Measurements from ENCODE around the gene GCK.

GCK gene

GRCh38 chr7:44189286-44189992, at the start of gene GCK:
GCK (minus strand) TSS chr7:44189439; CDS start chr7:44188953, 486 bp downstream.
- Histone ChIP-seq H3K27me3 (ENCODE audit: insufficient read depth, low read length) (no peaks in the 10 kb centered on the region; the same call in 1 of the 2 replicates), H3K4me1 (ENCODE audit: control insufficient read depth, insufficient read depth, low read length, unreplicated experiment) (peaks cover 9% of the 10 kb centered on the region), H3K36me3 (ENCODE audit: insufficient read depth, low read length) (no peaks in the 10 kb centered on the region), H3K4me3 (ENCODE audit: low read depth, low read length) (no peak within 1 kb of the TSS), H2AFZ (ENCODE audit: low read length, unreplicated experiment) (no peak within 1 kb of the TSS), H3K79me2 (ENCODE audit: control insufficient read depth, insufficient read depth, low read length, unreplicated experiment) (no peaks in the 10 kb centered on the region), H3K27ac (ENCODE audit: low read depth, low read length) (no peak within 1 kb of the TSS)

DNA sequence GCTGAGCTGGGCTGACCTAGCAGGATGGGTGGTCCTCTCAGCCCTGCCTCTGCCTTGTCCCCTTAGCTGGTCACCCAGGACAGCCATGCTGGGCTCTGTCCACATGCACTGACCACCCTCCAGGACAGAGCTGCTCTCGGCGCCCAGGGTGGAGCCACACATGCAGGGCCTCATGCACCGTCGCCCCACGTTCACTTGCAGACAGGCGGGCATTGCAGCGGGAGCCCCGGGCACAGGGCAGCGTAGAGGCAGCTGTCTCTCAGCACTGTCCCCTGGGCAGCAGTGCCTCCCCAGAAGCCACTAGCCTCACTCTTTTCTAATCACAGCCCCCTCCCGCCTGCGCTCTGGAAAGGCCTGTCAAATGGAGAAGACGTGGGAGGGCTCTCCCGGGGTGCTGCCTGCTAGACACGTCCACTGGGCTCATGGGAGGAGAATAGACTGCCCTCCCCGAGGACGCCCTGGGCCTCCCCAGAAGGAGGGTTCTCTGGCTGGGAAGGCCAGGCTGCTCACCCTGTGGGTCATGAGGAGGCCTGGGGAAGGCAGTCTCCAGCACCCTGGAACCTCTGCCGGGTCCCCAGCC, 49.0 kb upstream of the GCK start:
- Histone ChIP-seq H3K4me3 (ENCODE audit: low read depth, low read length) (no peak overlapping the region), H3K27ac (ENCODE audit: low read depth, low read length) (no peak overlapping the region), H3K27me3 (ENCODE audit: insufficient read depth, low read length) (no peaks in the 10 kb centered on the region), H3K79me2 (ENCODE audit: control insufficient read depth, insufficient read depth, low read length, unreplicated experiment) (no peaks in the 10 kb centered on the region), H3K36me3 (ENCODE audit: insufficient read depth, low read length) (no peaks in the 10 kb centered on the region), H2AFZ (ENCODE audit: low read length, unreplicated experiment) (no peak overlapping the region), H3K4me1 (ENCODE audit: control insufficient read depth, insufficient read depth, low read length, unreplicated experiment) (no peaks in the 10 kb centered on the region)

GRCh38 chr7:44237696-44238095, 48.5 kb upstream of the GCK start:
- H3K27me3 ChIP-seq (ENCODE audit: insufficient read depth, low read length) = no peaks in the 10 kb centered on the region
- H3K27ac ChIP-seq (ENCODE audit: low read depth, low read length) = no peak overlapping the region
- no peaks in the 10 kb centered on the region for H3K36me3 ChIP-seq (ENCODE audit: insufficient read depth, low read length)
- no peak overlapping the region for H2AFZ ChIP-seq (ENCODE audit: low read length, unreplicated experiment)
- no peaks in the 10 kb centered on the region for H3K4me1 ChIP-seq (ENCODE audit: control insufficient read depth, insufficient read depth, low read length, unreplicated experiment)
- no peak overlapping the region for H3K4me3 ChIP-seq (ENCODE audit: low read depth, low read length)
- H3K79me2 ChIP-seq (ENCODE audit: control insufficient read depth, insufficient read depth, low read length, unreplicated experiment) = no peaks in the 10 kb centered on the region

- no peak overlapping the region for H2AFZ ChIP-seq (ENCODE audit: low read length, unreplicated experiment)
- H3K27me3 ChIP-seq (ENCODE audit: insufficient read depth, low read length) = no peaks in the 10 kb centered on the region
- H3K4me3 ChIP-seq (ENCODE audit: low read depth, low read length) = no peak overlapping the region
- no peaks in the 10 kb centered on the region for H3K36me3 ChIP-seq (ENCODE audit: insufficient read depth, low read length)
- no peaks in the 10 kb centered on the region for H3K4me1 ChIP-seq (ENCODE audit: control insufficient read depth, insufficient read depth, low read length, unreplicated experiment)
- H3K79me2 ChIP-seq (ENCODE audit: control insufficient read depth, insufficient read depth, low read length, unreplicated experiment) = no peaks in the 10 kb centered on the region
- H3K27ac ChIP-seq (ENCODE audit: low read depth, low read length) = no peak overlapping the region
These were observed 47.1 kb upstream of the GCK start for GRCh38 chr7:44236333-44236728.

DNA sequence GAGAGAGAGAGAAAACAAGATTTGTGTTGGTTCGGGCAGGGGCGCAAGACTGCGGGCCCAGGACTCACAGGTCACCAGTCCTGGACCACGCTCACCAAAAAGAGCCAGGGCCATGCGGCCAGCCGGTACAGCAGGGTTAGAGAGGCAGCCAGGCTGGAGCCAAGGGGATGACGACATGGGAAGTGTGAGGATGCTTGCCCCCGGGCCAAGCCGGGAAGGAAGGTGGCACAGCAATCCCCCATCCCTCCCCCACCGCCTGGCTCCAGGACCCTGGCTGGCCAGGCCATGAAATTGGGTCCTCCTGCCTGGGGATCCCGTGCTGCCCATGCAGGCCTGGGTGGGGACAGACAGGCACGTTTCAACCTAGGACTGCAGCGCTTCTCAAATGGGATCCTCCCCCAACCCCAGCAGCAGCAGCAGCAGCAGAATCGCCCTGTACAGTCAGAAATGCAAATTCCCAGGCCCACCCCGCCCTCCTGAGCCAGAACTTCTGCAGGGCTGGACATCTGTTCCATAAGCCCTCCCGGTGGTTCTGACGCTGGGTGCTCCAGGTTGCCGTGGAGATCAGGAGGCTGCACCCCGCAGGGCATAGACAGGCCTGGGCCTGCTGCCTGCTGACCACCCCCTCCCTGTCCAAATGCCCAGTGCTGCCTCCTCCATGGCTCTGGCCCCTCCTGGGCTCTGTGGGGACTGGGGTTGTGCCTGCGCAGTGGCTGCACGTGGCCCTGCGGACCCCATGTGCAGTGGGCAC, 46.5 kb upstream of the GCK start:
- Histone ChIP-seq H3K27me3 (ENCODE audit: insufficient read depth, low read length) (no peaks in the 10 kb centered on the region), H3K4me1 (ENCODE audit: control insufficient read depth, insufficient read depth, low read length, unreplicated experiment) (no peaks in the 10 kb centered on the region), H3K36me3 (ENCODE audit: insufficient read depth, low read length) (no peaks in the 10 kb centered on the region), H3K27ac (ENCODE audit: low read depth, low read length) (no peak overlapping the region), H2AFZ (ENCODE audit: low read length, unreplicated experiment) (no peak overlapping the region), H3K4me3 (ENCODE audit: low read depth, low read length) (no peak overlapping the region), H3K79me2 (ENCODE audit: control insufficient read depth, insufficient read depth, low read length, unreplicated experiment) (no peaks in the 10 kb centered on the region)

- no peak overlapping the region for H3K27ac ChIP-seq (ENCODE audit: low read depth, low read length)
- H2AFZ ChIP-seq (ENCODE audit: low read length, unreplicated experiment) = no peak overlapping the region
- no peaks in the 10 kb centered on the region for H3K27me3 ChIP-seq (ENCODE audit: insufficient read depth, low read length)
These were observed 45.8 kb upstream of the GCK start for GRCh38 chr7:44235066-44235465.

GRCh38 chr7:44232901-44233715, 43.9 kb upstream of the GCK start:
- no peaks in the 10 kb centered on the region for H3K27me3 ChIP-seq (ENCODE audit: insufficient read depth, low read length)
- H3K79me2 ChIP-seq (ENCODE audit: control insufficient read depth, insufficient read depth, low read length, unreplicated experiment) = no peaks in the 10 kb centered on the region
- no peak overlapping the region for H3K27ac ChIP-seq (ENCODE audit: low read depth, low read length)
- no peak overlapping the region for H3K4me3 ChIP-seq (ENCODE audit: low read depth, low read length)
- H2AFZ ChIP-seq (ENCODE audit: low read length, unreplicated experiment) = no peak overlapping the region
- H3K4me1 ChIP-seq (ENCODE audit: control insufficient read depth, insufficient read depth, low read length, unreplicated experiment) = no peaks in the 10 kb centered on the region
- no peaks in the 10 kb centered on the region for H3K36me3 ChIP-seq (ENCODE audit: insufficient read depth, low read length)

More at GRCh38 chr7:44235066-44235465, 45.8 kb upstream of the GCK start:
- H3K36me3 ChIP-seq (ENCODE audit: insufficient read depth, low read length) = no peaks in the 10 kb centered on the region
- H3K79me2 ChIP-seq (ENCODE audit: control insufficient read depth, insufficient read depth, low read length, unreplicated experiment) = no peaks in the 10 kb centered on the region
- H3K4me3 ChIP-seq (ENCODE audit: low read depth, low read length) = no peak overlapping the region
- H3K4me1 ChIP-seq (ENCODE audit: control insufficient read depth, insufficient read depth, low read length, unreplicated experiment) = no peaks in the 10 kb centered on the region

DNA sequence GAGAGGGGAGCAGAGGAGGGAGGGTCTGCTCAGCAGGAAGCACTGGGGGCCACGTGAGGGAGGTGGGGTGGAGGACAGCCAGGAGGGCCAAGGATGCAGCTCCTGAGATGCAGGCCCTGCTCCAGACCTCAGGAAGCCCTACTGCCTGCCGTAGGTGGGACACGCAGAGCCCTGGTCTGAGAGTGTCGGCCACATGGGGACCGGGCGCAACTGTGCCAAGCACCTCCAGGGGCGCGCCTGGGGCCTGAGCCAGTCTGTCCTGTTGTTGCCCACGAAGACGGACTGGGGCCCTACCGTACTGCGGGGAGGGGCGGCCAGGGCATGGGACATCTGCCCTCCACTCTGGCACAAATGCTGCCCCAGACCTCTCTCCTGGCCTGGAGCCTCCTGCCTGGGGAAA, 43.2 kb upstream of the GCK start:
- no peak overlapping the region for H3K27ac ChIP-seq (ENCODE audit: low read depth, low read length)
- no peaks in the 10 kb centered on the region for H3K4me1 ChIP-seq (ENCODE audit: control insufficient read depth, insufficient read depth, low read length, unreplicated experiment)
- no peaks in the 10 kb centered on the region for H3K36me3 ChIP-seq (ENCODE audit: insufficient read depth, low read length)
- no peaks in the 10 kb centered on the region for H3K79me2 ChIP-seq (ENCODE audit: control insufficient read depth, insufficient read depth, low read length, unreplicated experiment)
- no peak overlapping the region for H3K4me3 ChIP-seq (ENCODE audit: low read depth, low read length)
- no peak overlapping the region for H2AFZ ChIP-seq (ENCODE audit: low read length, unreplicated experiment)
- no peaks in the 10 kb centered on the region for H3K27me3 ChIP-seq (ENCODE audit: insufficient read depth, low read length)

GRCh38 chr7:44231088-44231487, 41.8 kb upstream of the GCK start:
- Histone ChIP-seq H3K27ac (ENCODE audit: low read depth, low read length) (no peak overlapping the region), H3K27me3 (ENCODE audit: insufficient read depth, low read length) (peaks cover 5% of the 10 kb centered on the region; the same call in 1 of the 2 replicates), H3K36me3 (ENCODE audit: insufficient read depth, low read length) (no peaks in the 10 kb centered on the region), H3K4me3 (ENCODE audit: low read depth, low read length) (no peak overlapping the region), H3K4me1 (ENCODE audit: control insufficient read depth, insufficient read depth, low read length, unreplicated experiment) (no peaks in the 10 kb centered on the region), H2AFZ (ENCODE audit: low read length, unreplicated experiment) (no peak overlapping the region), H3K79me2 (ENCODE audit: control insufficient read depth, insufficient read depth, low read length, unreplicated experiment) (no peaks in the 10 kb centered on the region)

GRCh38 chr7:44230286-44230685, 41.0 kb upstream of the GCK start:
- no peaks in the 10 kb centered on the region for H3K79me2 ChIP-seq (ENCODE audit: control insufficient read depth, insufficient read depth, low read length, unreplicated experiment)
- H3K4me3 ChIP-seq (ENCODE audit: low read depth, low read length) = no peak overlapping the region
- H3K36me3 ChIP-seq (ENCODE audit: insufficient read depth, low read length) = no peaks in the 10 kb centered on the region
- no peak overlapping the region for H2AFZ ChIP-seq (ENCODE audit: low read length, unreplicated experiment)
- H3K27me3 ChIP-seq (ENCODE audit: insufficient read depth, low read length) = peaks cover 9% of the 10 kb centered on the region; the same call in 1 of the 2 replicates
- H3K27ac ChIP-seq (ENCODE audit: low read depth, low read length) = no peak overlapping the region
- H3K4me1 ChIP-seq (ENCODE audit: control insufficient read depth, insufficient read depth, low read length, unreplicated experiment) = no peaks in the 10 kb centered on the region

All from ACC112 (cell line).